ENCODE measurements around the gene MYH15. TPM values are rescaled to one million over a fixed set of nuclear protein-coding genes. Genes with fewer than 3 reads are reported as not detected.

Gene MYH15
- total RNA-seq: 0.49 TPM

- no peak for DNase-seq
These were observed at the start of gene MYH15 for GRCh38 chr3:108510496-108510895. Gene MYH15, minus strand, starts transcription at chr3:108510596. Its CDS starts 66 bp downstream, at chr3:108510530.

DNA sequence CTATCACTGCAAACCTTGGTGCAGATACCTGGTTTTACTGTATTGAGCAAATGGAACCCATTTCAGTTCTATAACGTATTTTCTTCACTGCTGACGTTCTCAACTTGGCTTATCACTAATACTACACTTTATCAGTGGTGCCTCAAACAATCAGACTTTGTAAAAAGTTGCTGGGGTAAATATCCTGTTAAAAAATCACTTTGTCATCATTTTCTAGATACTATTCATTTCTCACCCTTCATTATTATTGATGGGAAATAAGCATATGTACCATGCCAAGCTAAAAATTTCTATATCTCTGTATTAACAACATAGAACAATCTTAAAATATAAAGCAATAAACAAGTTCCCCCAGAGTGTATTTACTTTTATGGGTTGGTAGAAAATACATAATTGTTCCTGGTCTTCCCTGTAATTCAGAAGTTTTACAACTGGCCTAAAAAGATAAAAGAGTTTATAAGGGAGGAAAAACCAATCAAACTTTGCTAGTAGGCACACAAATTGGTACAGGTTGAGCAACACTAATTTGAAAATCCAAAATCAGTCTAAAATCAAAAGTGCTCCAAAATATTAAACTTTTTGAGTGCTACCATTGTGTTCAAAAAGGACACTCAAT is 45.7 kb upstream of the MYH15 start:
- no peak for DNase-seq

DNA sequence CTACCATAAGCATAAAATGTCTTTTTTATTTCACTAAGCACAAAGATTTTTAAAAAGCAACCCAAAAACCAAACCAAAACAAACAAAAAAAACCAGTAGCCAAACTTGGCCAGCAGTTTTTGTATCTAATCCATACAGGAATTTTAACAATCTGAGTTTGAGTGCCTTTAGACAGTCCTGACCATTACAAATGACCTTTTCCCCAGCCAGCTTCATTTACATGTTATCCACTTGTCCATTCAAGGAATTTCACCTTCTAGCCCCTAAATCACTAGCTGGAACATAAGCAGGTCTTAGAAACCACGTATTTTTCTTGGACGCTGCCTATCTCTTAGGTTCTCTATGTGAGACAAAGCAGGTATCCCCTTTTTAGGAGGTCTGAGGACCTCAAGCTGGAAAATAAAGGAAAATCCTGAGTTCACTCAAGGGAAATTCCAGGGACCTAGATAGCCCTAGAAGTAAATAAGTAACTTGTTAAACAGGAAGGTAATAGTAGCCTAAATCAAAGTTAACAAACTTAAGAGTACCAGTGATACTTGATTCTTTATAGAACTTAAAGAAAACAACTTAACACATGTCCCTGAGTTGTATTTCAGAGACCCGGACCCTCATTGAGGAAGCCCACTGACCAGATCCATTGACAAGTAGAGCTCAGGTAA is 44.6 kb upstream of the MYH15 start:
- no peak for DNase-seq

- no peak for DNase-seq
These were observed 43.8 kb upstream of the MYH15 start for GRCh38 chr3:108554229-108554628.

- no peak for DNase-seq
These were observed 42.1 kb upstream of the MYH15 start for GRCh38 chr3:108552267-108553159.

GRCh38 chr3:108548886-108549285 is 38.5 kb upstream of the MYH15 start:
- no peak for DNase-seq

GRCh38 chr3:108548304-108548703 is 37.9 kb upstream of the MYH15 start:
- no peak for DNase-seq

DNA sequence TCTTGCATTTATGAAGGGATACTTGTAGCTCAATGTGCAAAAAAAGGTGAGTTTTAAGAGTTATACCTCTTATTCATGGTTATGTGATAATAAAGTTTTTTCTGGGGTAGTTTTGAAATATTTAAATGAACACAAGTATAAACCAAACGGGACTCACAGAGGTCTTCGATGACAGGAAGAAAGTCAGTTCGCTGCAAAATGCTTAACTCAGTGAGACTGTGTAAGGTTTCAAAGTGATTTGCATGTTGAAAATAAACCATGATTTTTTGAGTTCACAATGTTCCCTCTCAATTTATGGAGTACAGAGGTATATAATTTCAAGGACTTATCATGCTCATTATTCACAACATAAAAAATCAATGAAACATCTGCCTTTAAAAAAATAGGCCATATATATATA is 36.3 kb upstream of the MYH15 start:
- DNase-seq: no peak

- DNase-seq: no peak
These were observed 35.9 kb upstream of the MYH15 start for GRCh38 chr3:108546247-108546646.

DNA sequence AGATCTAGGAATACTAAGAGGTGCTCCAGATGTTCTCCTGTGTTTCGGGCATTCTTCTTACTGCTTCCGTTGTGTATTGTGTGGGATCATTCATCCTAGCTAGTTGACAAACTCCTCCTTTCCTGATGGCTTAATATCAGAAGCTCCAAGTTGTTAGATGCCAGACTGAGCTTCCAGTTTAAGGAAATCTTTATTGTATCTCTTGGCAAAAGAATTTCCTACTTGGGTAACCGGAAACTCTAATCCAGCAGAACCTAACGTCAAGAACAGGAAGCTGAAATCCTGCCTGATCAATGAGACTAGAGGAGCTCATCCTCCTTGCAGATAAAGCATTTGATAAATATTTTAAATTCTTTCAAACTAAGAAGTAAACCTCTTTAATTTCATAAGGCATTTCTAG is 27.7 kb upstream of the MYH15 start:
- no peak for DNase-seq

DNA sequence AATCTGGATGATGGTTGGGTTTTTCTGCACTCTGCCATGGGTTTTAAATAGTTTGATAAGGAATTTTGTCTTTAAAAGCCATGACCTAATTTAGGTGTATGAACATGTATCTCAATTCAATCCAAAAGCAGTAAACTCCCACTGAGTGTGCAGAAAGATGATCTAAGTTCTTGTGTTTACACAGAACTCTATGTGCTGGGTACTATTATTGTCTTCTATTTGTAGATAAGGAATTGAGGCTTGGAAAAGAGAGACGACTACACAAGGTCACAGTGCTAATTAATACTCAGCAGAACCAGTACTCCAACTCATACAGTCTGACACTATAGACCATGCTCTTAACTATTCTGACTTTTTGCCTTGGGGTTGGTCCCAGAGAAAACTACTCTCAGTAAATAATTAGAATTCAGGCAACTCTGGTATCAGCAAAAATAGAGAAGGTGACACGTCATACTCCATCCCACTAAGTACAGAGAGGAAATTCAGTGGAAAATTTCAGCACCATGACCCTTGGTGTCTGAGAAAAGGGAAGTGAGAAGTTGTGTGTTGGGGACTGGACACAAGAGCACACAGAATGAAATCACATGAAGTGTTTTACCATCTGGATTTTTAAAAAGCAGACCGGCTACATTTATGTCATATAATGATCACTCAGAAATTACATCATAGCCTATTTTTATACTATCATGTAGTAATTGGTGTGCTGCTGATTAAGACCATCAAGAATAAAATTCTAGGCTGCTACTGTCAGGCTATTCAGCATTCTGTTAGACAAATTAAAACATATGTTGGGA is 18.3 kb upstream of the MYH15 start:
- DNase-seq: no peak

GRCh38 chr3:108527817-108528216 is 17.4 kb upstream of the MYH15 start:
- DNase-seq: no peak

DNA sequence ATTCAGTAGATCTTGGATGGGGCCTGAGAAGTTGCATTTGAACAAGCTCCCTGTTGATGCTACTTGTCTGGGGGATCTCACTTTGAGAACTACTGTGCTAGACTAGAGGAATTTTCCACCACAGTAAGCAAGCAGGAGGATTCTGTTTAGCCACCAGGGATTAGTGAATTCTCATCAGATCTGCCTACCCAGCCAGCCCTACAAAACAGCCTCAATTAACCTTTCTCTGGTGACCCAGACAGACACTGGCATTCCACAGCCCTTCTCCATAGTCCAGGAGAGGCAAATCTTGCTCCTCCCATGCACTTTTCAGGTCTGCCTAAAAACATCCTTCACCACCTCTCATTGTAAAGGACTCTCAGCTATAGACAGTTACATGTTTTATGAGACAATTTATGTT is 16.7 kb upstream of the MYH15 start:
- no peak for DNase-seq

- no peak for DNase-seq
These were observed 15.6 kb upstream of the MYH15 start for GRCh38 chr3:108525971-108526370.

DNA sequence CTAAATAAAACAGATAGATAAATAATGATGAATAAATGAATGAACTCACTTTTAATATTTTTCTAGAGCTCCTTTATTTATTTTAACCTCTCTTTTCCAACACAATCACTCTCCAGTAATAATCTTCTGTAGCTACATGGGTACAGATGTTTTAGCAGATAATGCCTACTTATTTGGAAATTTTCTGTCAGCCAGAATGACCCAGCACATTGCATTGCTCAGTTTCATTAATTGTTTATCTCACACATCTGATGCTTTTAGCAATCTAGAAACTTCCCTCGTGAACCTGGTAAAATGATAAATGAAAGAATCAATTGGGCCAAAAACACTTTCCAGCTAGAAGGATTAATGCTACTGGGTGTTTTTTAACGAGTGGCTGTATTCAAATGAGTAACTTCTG is 14.9 kb upstream of the MYH15 start:
- DNase-seq: no peak

GRCh38 chr3:108524537-108524936 is 14.1 kb upstream of the MYH15 start:
- no peak for DNase-seq

GRCh38 chr3:108518895-108519294 is 8.5 kb upstream of the MYH15 start:
- no peak for DNase-seq

DNA sequence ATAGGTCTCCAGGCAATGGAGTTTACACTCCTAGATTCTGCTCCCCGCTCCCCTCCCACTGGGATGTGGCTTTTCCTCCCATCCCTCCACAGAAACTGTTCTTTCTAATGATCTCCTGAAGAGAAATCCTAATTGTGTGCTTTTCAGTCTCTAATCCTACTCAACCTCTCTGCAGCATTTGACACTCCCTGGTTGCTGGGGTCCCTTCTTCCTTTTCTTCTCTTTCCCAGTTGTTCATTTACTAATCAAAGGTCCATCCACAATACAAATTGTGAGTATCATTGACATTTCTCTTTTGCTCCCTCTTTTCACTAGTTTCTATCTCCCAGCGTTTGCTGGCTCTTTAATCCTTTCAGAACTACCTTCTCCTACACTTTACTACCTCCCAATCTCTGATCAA is 6.5 kb upstream of the MYH15 start:
- DNase-seq: no peak

DNA sequence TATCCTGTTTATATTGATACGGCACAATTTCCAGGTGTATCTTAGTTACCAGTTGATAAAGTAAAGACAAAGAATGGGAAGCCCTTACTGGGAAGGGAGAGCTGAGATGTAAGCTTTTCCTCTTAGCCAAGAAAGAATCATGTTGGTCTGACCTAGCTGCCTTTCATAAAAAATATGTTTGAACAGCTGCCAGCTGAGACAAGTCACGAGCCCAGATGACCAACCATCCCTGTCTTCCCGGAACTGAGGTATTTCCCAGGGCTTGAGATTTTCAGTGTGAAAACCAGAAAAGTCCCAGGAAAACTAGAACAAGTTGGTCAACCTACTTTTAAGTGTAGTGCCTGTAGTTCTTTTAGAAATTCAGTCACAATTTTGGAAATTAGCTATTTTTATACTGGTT is 3.6 kb upstream of the MYH15 start:
- no peak for DNase-seq

DNA sequence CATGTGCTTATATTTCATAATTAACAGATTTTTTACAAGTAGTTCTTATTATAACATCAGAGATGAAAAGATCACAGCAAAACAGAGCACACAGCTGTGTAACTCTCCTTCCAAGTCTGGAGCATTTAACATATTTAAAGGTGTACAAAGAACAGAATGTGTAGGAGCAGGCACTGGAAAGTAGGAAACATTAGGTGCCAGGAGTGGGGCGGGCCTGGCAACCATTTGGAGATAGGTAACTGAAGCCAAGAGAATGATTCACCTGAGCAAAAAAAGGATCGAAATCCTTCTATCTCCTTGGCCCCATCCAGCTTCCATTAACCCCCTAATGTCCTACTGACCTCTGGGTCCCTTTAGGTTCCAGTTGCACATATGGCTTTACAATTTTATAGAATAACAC is 2.3 kb upstream of the MYH15 start:
- no peak for DNase-seq

GRCh38 chr3:108511490-108511889 is 1.1 kb upstream of the MYH15 start:
- no peak for DNase-seq

GRCh38 chr3:108511055-108511454 is 659 bp upstream of the MYH15 start:
- DNase-seq: no peak

DNA sequence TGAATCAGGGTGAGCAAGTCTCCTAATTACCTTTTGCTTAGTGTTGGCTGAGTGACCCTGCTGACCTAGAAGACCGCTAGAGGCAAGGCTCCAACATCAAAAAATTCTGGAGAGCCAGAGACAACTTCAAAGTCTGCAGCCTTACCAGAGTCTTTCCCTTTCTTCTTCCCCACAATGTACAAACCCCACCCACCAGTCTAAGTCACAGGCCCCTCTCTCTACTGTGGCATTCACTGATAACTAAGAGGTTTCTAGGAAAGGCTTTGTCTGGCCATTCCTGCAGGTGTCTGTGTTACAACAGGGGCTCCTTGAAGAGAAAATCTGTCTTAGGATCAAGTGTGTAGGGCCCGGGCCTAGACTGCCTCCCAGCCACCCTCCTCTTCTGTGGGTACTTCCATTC is 525 bp downstream of the MYH15 start:
- DNase-seq: no peak

All from skin of body (tissue), 2 donors.